ENCODE results near the gene TCAP.
"Not testable (repeated sequence)": the region's sequence is repeated elsewhere in the genome, so short reads cannot be mapped to it uniquely, and the experiment has no call there.

The TCAP gene

GRCh38 chr17:39678340-39679116, 13.4 kb downstream of the TCAP start:
- no peak for DNase-seq (ENCODE audit: low read depth in 2 of 2, low spot score in 1 of 2)

DNA sequence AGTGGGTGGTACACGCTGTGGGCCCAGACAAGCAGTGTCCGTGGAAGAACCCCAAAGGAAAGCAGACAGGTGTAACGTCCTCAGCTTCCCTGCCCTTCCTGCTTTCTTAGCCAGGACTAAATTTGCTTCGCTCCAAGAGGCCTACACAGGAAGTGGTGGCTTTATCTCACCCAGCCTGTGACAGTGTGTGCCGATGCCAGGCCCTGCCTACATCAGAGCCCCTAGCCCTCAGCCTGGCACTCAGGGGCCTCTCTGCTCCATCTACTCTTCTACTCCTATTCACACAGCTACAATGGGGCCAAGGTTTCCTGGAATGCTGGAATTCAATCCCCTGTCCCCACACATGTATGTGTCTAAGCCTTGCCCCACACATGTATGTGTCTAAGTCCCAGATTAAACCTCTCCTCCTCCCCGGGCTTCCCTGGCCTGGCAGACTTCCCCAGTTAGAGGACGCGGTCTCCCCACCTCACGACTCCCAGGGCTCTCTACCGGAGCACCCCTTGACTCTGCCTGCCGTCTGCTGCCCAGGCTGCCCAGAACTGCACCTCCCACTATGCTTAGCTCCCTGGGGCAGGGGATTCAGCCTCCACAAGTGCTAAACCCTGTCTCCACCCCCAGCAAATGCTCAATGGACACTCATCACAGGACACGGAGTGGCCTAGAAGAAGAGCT, 14.5 kb downstream of the TCAP start:
- no peak for DNase-seq (ENCODE audit: low read depth in 2 of 2, low spot score in 1 of 2)

DNA sequence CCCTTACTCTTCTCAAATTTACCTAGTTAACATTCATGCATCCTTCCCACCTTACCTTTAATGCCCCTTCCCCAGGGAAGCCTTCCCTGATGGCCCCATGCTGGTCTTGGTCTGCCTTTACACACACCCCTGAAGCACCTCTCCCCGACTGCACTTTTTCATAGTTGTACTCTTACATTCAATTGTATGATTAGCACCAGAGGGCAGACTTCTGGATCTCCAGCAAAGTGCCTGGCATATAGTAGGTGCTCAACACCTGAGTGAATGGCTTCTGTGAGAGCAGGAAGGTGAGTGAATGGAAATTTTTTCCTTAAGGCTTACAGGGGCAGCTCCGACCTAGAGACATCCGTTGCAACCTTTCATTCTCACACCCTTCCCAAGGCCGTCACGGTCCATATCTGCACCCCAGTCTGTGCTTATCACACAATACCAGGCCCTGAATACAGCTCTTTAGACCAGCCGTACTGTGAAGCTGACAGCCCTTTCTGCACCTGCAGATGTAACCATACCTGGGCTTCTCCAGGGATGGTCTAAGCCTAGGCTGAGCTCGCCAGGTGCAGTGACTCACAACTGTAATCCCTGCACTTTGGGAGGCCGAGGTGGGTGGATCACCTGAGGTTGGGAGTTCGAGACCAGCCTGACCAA, 18.3 kb downstream of the TCAP start:
- no peak for DNase-seq (ENCODE audit: low read depth in 2 of 2, low spot score in 1 of 2)

GRCh38 chr17:39684369-39685192, 19.4 kb downstream of the TCAP start:
- DNase-seq (ENCODE audit: low read depth in 2 of 2, low spot score in 1 of 2), result no peak

- no peak for DNase-seq (ENCODE audit: low read depth in 2 of 2, low spot score in 1 of 2)
Measured at GRCh38 chr17:39687101-39687545, 22.0 kb downstream of the TCAP start.

- DNase-seq (ENCODE audit: low read depth in 2 of 2, low spot score in 1 of 2), result peak; percentile 68 to 72
Measured at GRCh38 chr17:39687546-39688474, 22.7 kb downstream of the TCAP start, which contains the start of gene PGAP3. TSS of gene PGAP3 (minus strand) at chr17:39688057. CDS start at chr17:39688014, 43 bp downstream.

- DNase-seq (ENCODE audit: low read depth in 2 of 2, low spot score in 1 of 2), result no peak
Measured at GRCh38 chr17:39688475-39688835, 23.3 kb downstream of the TCAP start.

GRCh38 chr17:39688945-39689344, 23.8 kb downstream of the TCAP start:
- DNase-seq (ENCODE audit: low read depth in 2 of 2, low spot score in 1 of 2), result no peak

DNA sequence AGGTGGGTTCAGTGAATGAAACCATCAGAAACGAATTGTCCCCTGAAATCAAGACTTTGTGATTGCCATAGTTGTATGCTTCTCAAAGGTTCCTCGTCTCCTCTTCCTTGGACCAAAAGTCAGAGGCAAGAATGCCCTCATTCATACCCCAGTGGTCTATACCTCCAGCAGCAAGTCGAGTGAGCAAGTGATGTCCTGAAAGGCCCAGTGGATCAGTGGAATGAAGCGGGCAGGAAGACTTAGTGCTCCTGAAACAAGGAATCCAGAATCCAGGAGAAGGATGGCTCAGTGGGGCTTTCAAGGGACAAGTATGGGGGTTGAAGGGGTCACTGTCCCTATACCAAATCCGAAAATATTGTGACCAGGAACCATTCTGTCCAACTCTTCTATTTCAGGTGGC, 29.4 kb downstream of the TCAP start:
- no peak for DNase-seq (ENCODE audit: low read depth in 2 of 2, low spot score in 1 of 2)

DNA sequence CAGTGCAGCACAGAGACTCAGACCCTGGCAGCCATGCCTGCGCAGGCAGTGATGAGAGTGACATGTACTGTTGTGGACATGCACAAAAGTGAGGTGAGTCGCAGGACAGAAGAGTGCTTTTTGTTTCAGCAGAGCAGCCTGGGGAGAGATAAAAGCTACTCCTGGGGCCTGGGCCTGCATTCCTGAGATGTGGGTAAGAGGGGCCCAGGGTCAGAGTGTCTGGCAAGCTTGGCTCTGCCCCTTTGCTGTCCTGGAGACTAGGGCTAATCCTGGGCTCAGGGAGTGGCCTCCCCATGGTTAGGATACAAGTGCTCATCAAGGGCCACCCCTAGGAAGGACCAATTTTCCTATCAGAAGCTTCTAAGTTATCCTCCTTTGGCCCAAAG, 29.9 kb downstream of the TCAP start:
- no peak for DNase-seq (ENCODE audit: low read depth in 2 of 2, low spot score in 1 of 2)

- DNase-seq (ENCODE audit: low read depth in 2 of 2, low spot score in 1 of 2), result no peak
Measured at GRCh38 chr17:39696731-39697130, 31.6 kb downstream of the TCAP start.

DNA sequence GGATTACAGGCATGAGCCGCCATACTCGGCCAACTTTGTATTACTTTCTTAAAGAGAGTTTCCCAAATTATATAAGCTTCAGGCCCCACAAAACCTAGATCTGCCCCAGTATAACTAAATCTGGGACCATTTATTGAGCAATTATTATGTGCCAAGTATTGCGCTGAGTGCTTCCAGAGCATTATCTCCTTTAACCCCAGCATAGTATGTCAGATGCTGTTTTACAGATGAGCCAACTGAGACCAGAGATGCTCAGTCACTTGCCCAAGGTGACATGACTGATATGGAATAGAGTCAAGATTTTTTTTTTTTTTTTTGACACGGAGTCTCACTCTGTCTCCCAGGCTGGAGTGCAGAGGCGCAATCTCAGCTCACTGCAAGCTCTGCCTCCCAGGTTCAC, 32.8 kb downstream of the TCAP start:
- DNase-seq (ENCODE audit: low read depth in 2 of 2, low spot score in 1 of 2), result no peak

DNA sequence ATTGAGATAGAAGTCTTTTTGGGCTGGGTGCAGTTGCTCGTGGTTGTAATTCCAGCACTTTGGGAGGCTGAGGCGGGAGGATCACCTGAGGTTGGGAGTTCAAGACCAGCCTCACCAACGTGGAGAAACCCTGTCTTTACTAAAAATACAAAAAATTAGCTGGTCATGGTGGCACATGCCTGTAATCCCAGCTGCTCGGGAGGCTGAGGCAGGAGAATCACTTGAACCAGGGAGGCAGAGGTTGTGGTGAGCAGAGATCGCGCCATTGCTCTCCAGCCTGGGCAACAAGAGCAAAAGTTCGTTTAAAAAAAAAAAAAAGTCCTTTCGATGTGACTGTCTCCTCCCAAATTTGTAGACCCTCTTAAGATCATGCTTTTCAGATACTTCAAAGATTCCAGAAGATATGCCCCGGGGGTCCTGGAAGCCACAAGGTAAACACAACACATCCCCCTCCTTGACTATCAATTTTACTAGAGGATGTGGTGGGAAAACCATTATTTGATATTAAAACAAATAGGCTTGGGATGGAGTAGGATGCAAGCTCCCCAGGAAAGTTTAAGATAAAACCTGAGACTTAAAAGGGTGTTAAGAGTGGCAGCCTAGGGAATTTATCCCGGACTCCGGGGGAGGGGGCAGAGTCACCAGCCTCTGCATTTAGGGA, 34.1 kb downstream of the TCAP start:
- not testable (repeated sequence) for DNase-seq (ENCODE audit: low read depth in 2 of 2, low spot score in 1 of 2)

- no peak for DNase-seq (ENCODE audit: low read depth in 2 of 2, low spot score in 1 of 2)
Measured at GRCh38 chr17:39699818-39700147, 34.6 kb downstream of the TCAP start, which contains the start of gene ERBB2. TSS of gene ERBB2 (plus strand) at chr17:39700064. CDS start at chr17:39700239, 175 bp downstream.

GRCh38 chr17:39700148-39700987, 35.2 kb downstream of the TCAP start:
- DNase-seq (ENCODE audit: low read depth in 2 of 2, low spot score in 1 of 2), result no peak

DNA sequence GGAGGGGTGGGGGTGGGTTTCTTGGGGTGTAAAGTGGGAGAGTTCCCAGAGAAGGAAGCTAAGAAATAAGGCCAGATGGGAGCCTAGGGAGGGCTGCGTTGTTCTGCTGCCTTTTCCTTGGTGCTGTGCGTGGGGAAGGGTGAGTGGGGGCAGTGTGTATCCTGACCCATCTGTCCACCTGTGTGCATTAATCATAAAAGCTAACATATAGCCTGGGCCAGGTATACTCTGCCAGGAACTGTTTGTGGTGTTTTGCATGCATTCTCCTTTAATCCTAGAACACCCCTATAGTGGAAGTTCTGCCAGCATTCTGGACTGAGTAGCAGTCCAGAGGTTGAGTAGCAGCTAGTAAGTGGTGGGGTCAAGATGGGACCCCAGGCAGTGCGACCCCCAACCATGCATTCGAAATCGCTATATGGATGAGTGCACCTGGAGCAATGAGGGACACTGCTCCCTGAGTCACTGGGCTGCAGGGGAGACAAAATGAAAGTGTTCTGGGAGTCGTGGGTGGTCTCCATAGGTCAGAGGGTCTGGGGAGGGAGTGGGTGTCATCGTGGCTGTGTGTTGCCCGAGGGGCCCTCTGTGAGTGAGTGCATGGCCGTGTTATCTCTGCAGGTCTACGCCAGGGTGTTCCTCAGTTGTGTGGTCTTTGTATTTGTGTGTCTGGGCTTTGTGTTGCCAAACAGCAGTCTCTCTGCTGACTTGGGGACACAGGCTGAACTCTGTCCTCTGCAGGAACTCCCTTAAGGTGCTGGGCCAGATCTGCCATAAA, 36.0 kb downstream of the TCAP start:
- DNase-seq (ENCODE audit: low read depth in 2 of 2, low spot score in 1 of 2), result no peak

GRCh38 chr17:39701784-39702422, 36.8 kb downstream of the TCAP start:
- no peak for DNase-seq (ENCODE audit: low read depth in 2 of 2, low spot score in 1 of 2)

All from stimulated activated CD8-positive, alpha-beta memory T cell treated with anti-CD3 and anti-CD28 coated beads, Interleukin-4, amount 100 ng/mL, for 1 hour (primary cell).